GM18861 (cell line): Measurements from ENCODE around the gene PLCD4.

Experiments used
- ATAC-seq: cut with Tn5 transposase; IDR thresholded peaks from one replicate; pipeline ENCODE4 v1.9.1; 2021; ENCODE audit not compliant: unreplicated experiment

PLCD4 gene

GRCh38 chr2:218618102-218618860, 10.6 kb downstream of the PLCD4 start:
- ATAC-seq: no peak

- no peak for ATAC-seq
Observed at GRCh38 chr2:218621007-218621406, 13.3 kb downstream of the PLCD4 start.

- no peak for ATAC-seq
Observed at GRCh38 chr2:218622606-218623365, 15.1 kb downstream of the PLCD4 start.

- no peak for ATAC-seq
Observed at GRCh38 chr2:218623366-218623705, 15.6 kb downstream of the PLCD4 start.

- no peak for ATAC-seq
Observed at GRCh38 chr2:218626369-218626768, 18.7 kb downstream of the PLCD4 start.

GRCh38 chr2:218627939-218628338, 20.2 kb downstream of the PLCD4 start:
- no peak for ATAC-seq

GRCh38 chr2:218631837-218632236, 24.1 kb downstream of the PLCD4 start:
- no peak for ATAC-seq

- ATAC-seq: no peak
Observed at GRCh38 chr2:218635719-218636118, 28.0 kb downstream of the PLCD4 start.

GRCh38 chr2:218638372-218638771, 30.7 kb downstream of the PLCD4 start:
- ATAC-seq: no peak

GRCh38 chr2:218642121-218642656, 34.5 kb downstream of the PLCD4 start:
- no peak for ATAC-seq

- no peak for ATAC-seq
Observed at GRCh38 chr2:218642786-218643185, 35.1 kb downstream of the PLCD4 start.

- ATAC-seq: no peak
Observed at GRCh38 chr2:218643751-218644310, 36.1 kb downstream of the PLCD4 start.

- no peak for ATAC-seq
Observed at GRCh38 chr2:218644721-218645120, 37.0 kb downstream of the PLCD4 start.

- peak; percentile 63 for ATAC-seq
Observed at GRCh38 chr2:218645126-218645525, 37.4 kb downstream of the PLCD4 start.

- peak; percentile 57 for ATAC-seq
Observed at GRCh38 chr2:218648088-218648786, 40.5 kb downstream of the PLCD4 start.

GRCh38 chr2:218648787-218649100, 41.0 kb downstream of the PLCD4 start:
- no peak for ATAC-seq

- no peak for ATAC-seq
Observed at GRCh38 chr2:218655751-218656150, 48.1 kb downstream of the PLCD4 start.

GRCh38 chr2:218658671-218659257, 51.1 kb downstream of the PLCD4 start:
- peak; percentile 29 for ATAC-seq

- peak; percentile 68 for ATAC-seq
Observed at GRCh38 chr2:218659258-218659987, 51.7 kb downstream of the PLCD4 start, which contains the start of the genes BCS1L and ZNF142. BCS1L (plus strand) TSS chr2:218659683; CDS start chr2:218660988, 1,305 bp downstream. ZNF142 (minus strand) TSS chr2:218659623; CDS start chr2:218656429, 3,194 bp downstream.

GRCh38 chr2:218659988-218660358, 52.3 kb downstream of the PLCD4 start:
- ATAC-seq: no peak
